Activated CD8-positive, alpha-beta T cell treated with anti-CD3 and anti-CD28 coated beads, Interleukin-2, amount 10 ng/mL, durations not matched to agents 7 days and 5 days (primary cell): ENCODE results near the gene FBXL13. TPM values are rescaled to one million over a fixed set of nuclear protein-coding genes. Genes with fewer than 3 reads are reported as not detected.

Experiments used
- ATAC-seq: fragments of 150-1000 bp; cut with Tn5 transposase; one replicate; pipeline ENCODE4 v1.10.0; 2021; ENCODE audit warnings: moderate library complexity
- CTCF ChIA-PET: fragments of 350-600 bp; sonication (Branson Sonifier 250); formaldehyde crosslinking; loops from one replicate; lab custom pipeline; 2021; ENCODE audit warnings: antibody characterized with exemption; lab: Charles Lee
- POLR2A ChIA-PET: fragments of 350-600 bp; sonication (Branson Sonifier 250); formaldehyde crosslinking; loops from one replicate; lab custom pipeline; 2021; ENCODE audit warnings: antibody characterized with exemption; lab: Charles Lee
- DNase-seq: peaks from one replicate; pipeline ENCODE4 v3.0.0-alpha.2; 2020
- H3K27ac Mint-ChIP-seq: one replicate; pipeline ENCODE4 v1.8.0; 2021; ENCODE audit warnings: mild to moderate bottlenecking, mixed read lengths
- H3K27me3 Mint-ChIP-seq: one replicate; pipeline ENCODE4 v1.8.0; 2021; ENCODE audit warnings: low read depth, mixed read lengths
- H3K36me3 Mint-ChIP-seq: one replicate; pipeline ENCODE4 v1.8.0; 2021; ENCODE audit warnings: low read depth, mixed read lengths
- H3K4me1 Mint-ChIP-seq: one replicate; pipeline ENCODE4 v1.8.0; 2021; ENCODE audit warnings: low read depth, mixed read lengths
- H3K4me3 Mint-ChIP-seq: one replicate; pipeline ENCODE4 v1.8.0; 2021; ENCODE audit warnings: mild to moderate bottlenecking, mixed read lengths
- H3K9me3 Mint-ChIP-seq: one replicate; pipeline ENCODE4 v1.8.0; 2022; ENCODE audit warnings: mixed read lengths; ENCODE audit not compliant: insufficient read depth
- total RNA-seq, 2 experiments: library from RNA; stranded (reverse); gene quantifications; one replicate each; pipeline ENCODE4 v1.2.3, GENCODE V29; 2021

Gene FBXL13
- total RNA-seq, 2 experiments from 2014 or later: 0.13 to 0.34 TPM

- ChIA-PET POLR2A (no interaction called here), CTCF (no interaction called here)
- Mint-ChIP-seq H3K4me1 (peaks cover 6% of the 10 kb centered on the region), H3K4me3 (no peak overlapping the region), H3K9me3 (no peaks in the 10 kb centered on the region), H3K27me3 (no peaks in the 10 kb centered on the region), H3K27ac (no peak overlapping the region), H3K36me3 (no peaks in the 10 kb centered on the region)
- ATAC-seq (peak; percentile 68), DNase-seq (peak; percentile 23)
These were observed 239.6 kb downstream of the FBXL13 start for GRCh38 chr7:102834999-102835398.

GRCh38 chr7:102834466-102834865, 240.1 kb downstream of the FBXL13 start:
- H3K4me3 Mint-ChIP-seq: no peak overlapping the region
- ChIA-PET POLR2A (no interaction called here), CTCF (no interaction called here)
- H3K9me3 Mint-ChIP-seq: no peaks in the 10 kb centered on the region
- no peaks in the 10 kb centered on the region for H3K27me3 Mint-ChIP-seq
- H3K4me1 Mint-ChIP-seq: peaks cover 6% of the 10 kb centered on the region
- no peaks in the 10 kb centered on the region for H3K36me3 Mint-ChIP-seq
- ATAC-seq (no peak), DNase-seq (no peak)
- H3K27ac Mint-ChIP-seq: no peak overlapping the region

DNA sequence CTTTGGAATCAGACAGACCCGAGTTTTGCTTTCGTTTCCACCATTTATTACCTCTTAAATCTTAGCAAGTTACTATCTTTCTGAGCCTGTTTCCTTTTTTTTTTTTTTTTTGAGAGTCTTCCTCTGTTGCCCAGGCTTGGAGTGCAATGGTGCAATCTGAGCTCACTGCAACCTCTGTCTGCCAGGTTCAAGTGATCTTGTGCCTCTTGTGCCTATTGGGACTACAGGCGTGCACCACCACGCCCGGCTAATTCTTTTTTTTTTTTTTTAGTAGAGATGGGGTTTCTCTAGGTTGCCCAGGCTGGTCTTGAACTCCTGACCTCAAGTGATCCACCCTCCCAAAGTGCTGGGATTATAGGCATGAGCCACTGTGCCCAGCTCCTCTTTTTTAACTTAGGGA, 241.3 kb downstream of the FBXL13 start:
- Mint-ChIP-seq H3K27me3 (no peaks in the 10 kb centered on the region), H3K4me1 (peaks cover 6% of the 10 kb centered on the region), H3K4me3 (no peak overlapping the region), H3K36me3 (no peaks in the 10 kb centered on the region), H3K9me3 (no peaks in the 10 kb centered on the region), H3K27ac (no peak overlapping the region)
- POLR2A ChIA-PET: no interaction called here
- no peak for DNase-seq
- CTCF ChIA-PET: interaction anchor here (1.0 kb wide), 1 partner anchor 12 kb away, joined by 5 read pairs; no protein-coding TSS in a partner anchor
- ATAC-seq: no peak

GRCh38 chr7:102832674-102833073, 241.9 kb downstream of the FBXL13 start:
- Mint-ChIP-seq H3K27me3 (no peaks in the 10 kb centered on the region), H3K9me3 (no peaks in the 10 kb centered on the region), H3K4me3 (no peak overlapping the region), H3K36me3 (no peaks in the 10 kb centered on the region), H3K4me1 (peaks cover 6% of the 10 kb centered on the region), H3K27ac (no peak overlapping the region)
- ChIA-PET POLR2A (no interaction called here), CTCF (interaction anchor here (1.0 kb wide), 1 partner anchor 11 kb away, joined by 5 read pairs; no protein-coding TSS in a partner anchor)
- ATAC-seq (no peak), DNase-seq (no peak)

DNA sequence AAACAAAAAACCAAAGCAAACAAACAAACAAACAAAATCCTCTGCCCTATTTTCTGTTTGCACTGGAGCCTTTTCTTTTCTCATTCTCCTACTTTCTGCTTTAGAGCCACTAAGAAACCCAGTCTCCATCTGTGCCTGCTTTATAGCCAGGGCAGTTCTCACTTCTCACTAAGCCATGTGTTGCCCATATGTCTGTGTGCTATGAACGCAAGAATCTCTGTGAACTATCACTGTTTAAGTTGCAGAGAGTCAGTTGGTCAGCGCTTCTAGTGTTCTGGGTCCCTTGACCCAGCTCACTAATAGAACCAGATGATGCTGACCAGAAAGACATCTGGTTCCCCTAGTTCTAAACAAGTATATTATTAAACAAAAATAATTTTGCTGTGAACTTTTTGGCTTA, 244.4 kb downstream of the FBXL13 start:
- POLR2A ChIA-PET: no interaction called here

DNA sequence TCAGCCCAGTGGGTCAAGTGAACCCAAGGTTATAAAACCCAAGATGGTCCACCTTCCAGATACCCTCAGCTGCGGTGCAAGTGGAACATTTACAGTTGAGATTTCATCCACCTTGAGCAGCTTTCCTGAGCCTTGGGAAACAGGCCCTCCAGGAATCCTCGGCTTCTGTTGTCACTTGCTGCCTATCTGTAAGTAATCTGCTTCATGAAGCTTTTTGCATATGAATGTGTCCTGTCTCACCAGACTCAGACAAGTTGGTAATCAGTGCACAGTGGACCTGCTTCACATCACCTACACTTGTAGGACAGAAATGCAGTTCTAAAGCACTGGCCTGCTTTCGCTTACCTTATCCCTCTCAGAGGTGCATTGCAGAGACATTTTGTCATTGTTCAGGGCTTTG, 245.5 kb downstream of the FBXL13 start:
- H3K9me3 Mint-ChIP-seq: no peaks in the 10 kb centered on the region
- DNase-seq (no peak), ATAC-seq (no peak)
- H3K27me3 Mint-ChIP-seq: no peaks in the 10 kb centered on the region
- ChIA-PET CTCF (no interaction called here), POLR2A (no interaction called here)
- H3K4me1 Mint-ChIP-seq: no peaks in the 10 kb centered on the region
- no peak overlapping the region for H3K27ac Mint-ChIP-seq
- H3K4me3 Mint-ChIP-seq: no peak overlapping the region
- no peaks in the 10 kb centered on the region for H3K36me3 Mint-ChIP-seq

More for the DNA sequence above, 244.4 kb downstream of the FBXL13 start:
- Mint-ChIP-seq H3K27me3 (no peaks in the 10 kb centered on the region), H3K4me3 (no peak overlapping the region), H3K36me3 (no peaks in the 10 kb centered on the region), H3K27ac (no peak overlapping the region), H3K4me1 (peaks cover 5% of the 10 kb centered on the region), H3K9me3 (no peaks in the 10 kb centered on the region)
- DNase-seq: no peak
- CTCF ChIA-PET: interaction anchor here (0.7 kb wide), 1 partner anchor 40 kb away, joined by 3 read pairs; no protein-coding TSS in a partner anchor
- no peak for ATAC-seq

GRCh38 chr7:102828286-102828685, 246.3 kb downstream of the FBXL13 start:
- Mint-ChIP-seq H3K9me3 (no peaks in the 10 kb centered on the region), H3K27me3 (no peaks in the 10 kb centered on the region), H3K4me3 (no peak overlapping the region), H3K27ac (no peak overlapping the region), H3K4me1 (no peaks in the 10 kb centered on the region), H3K36me3 (no peaks in the 10 kb centered on the region)
- DNase-seq (no peak), ATAC-seq (no peak)
- ChIA-PET POLR2A (no interaction called here), CTCF (no interaction called here)

DNA sequence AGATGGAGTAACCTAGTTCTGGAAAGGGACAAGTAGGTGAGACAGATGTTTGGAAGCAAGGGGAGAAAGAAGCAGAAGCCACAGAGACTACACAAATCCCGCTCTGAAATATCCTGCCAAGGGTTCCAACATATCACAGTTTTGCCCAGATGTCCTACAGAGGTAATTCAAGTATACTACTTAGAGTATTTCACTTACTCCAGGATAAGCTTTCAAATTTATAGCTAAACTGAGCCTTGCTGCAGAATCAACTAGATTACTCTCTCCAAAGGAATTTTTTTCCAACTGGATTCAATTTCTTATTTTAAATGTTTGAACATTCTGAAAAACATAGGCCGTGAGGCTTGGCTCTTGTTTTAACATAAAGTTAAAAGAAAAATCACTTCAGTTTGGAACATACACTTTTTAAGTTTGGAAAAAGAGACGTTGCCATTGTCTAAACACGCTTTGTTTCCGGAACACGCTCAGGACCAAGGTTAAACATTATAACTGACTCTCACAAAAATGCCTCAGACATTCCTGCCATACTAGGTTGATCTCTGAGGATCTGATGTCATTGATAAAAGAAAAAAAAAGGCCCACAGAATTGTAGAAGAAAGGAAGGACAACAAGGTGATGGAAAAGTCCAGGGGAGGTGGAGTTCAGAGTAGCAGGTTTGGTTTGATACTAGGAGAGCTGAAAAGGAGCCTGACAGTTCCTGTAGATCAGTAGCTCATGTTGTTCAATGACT, 251.0 kb downstream of the FBXL13 start:
- POLR2A ChIA-PET: no interaction called here
- no peaks in the 10 kb centered on the region for H3K9me3 Mint-ChIP-seq
- no peak for DNase-seq
- CTCF ChIA-PET: no interaction called here
- no peak for ATAC-seq
- no peaks in the 10 kb centered on the region for H3K4me1 Mint-ChIP-seq
- no peak overlapping the region for H3K27ac Mint-ChIP-seq
- H3K4me3 Mint-ChIP-seq: no peak overlapping the region
- H3K27me3 Mint-ChIP-seq: no peaks in the 10 kb centered on the region
- no peaks in the 10 kb centered on the region for H3K36me3 Mint-ChIP-seq

DNA sequence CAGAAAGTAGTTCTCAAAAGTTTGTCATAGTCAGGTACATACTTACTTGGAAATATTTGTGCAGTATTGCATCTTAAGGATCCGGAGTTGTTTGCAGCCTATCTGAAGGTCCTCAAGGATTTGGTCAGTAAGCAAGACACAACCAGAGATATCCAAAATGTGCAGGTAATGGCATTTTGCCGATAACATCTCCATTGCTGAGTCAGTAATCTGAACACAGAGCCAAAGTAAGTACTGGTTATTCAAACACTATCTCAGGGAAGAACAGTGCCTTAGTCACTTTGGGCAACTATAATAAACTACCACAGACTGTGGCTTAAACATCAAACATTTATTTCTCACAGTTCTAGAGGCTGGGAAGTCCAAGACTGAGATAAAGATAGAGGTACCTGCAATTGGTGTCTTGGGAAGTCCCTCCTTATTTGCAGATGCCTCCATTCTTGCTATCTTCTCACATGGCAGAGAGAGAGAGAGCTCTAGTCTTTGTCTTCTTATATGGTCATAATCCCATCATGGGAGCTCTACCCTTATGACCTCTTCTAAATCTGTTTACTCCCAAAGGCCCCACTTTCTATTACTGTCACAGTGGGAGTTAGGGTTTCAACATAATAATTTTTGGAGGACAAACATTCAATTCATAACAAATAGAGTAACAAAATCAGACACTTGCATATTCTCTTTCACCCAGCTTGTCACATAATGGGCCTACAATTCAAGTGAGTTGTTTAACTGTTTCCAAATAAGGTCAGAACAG, 252.4 kb downstream of the FBXL13 start:
- Mint-ChIP-seq H3K36me3 (no peaks in the 10 kb centered on the region), H3K27ac (no peak overlapping the region), H3K4me3 (no peak overlapping the region), H3K4me1 (no peaks in the 10 kb centered on the region), H3K9me3 (no peaks in the 10 kb centered on the region), H3K27me3 (no peaks in the 10 kb centered on the region)
- no peak for DNase-seq
- CTCF ChIA-PET: interaction anchor here (2.1 kb wide), 1 partner anchor 11 kb away, joined by 5 read pairs; no protein-coding TSS in a partner anchor
- POLR2A ChIA-PET: no interaction called here
- ATAC-seq: no peak

GRCh38 chr7:102819151-102819550, 255.4 kb downstream of the FBXL13 start:
- ChIA-PET POLR2A (no interaction called here), CTCF (no interaction called here)
- Mint-ChIP-seq H3K4me3 (no peak overlapping the region), H3K9me3 (no peaks in the 10 kb centered on the region), H3K27me3 (no peaks in the 10 kb centered on the region), H3K36me3 (no peaks in the 10 kb centered on the region), H3K27ac (no peak overlapping the region), H3K4me1 (peaks cover 2% of the 10 kb centered on the region)
- ATAC-seq: no peak
- no peak for DNase-seq

- no peak overlapping the region for H3K4me3 Mint-ChIP-seq
- no peak overlapping the region for H3K27ac Mint-ChIP-seq
- H3K4me1 Mint-ChIP-seq: peaks cover 12% of the 10 kb centered on the region
- H3K9me3 Mint-ChIP-seq: no peaks in the 10 kb centered on the region
- H3K36me3 Mint-ChIP-seq: no peaks in the 10 kb centered on the region
- no peak for DNase-seq
- ChIA-PET POLR2A (no interaction called here), CTCF (interaction anchor here (1.5 kb wide), 1 partner anchor 244 kb away, joined by 3 read pairs; no protein-coding TSS in a partner anchor)
- no peak for ATAC-seq
- no peaks in the 10 kb centered on the region for H3K27me3 Mint-ChIP-seq
These were observed 256.7 kb downstream of the FBXL13 start for GRCh38 chr7:102817616-102818573.
